ENCODE data around the gene SCN3B.

SCN3B gene

GRCh38 chr11:123601136-123601535, 53.3 kb downstream of the SCN3B start:
- DNase-seq (ENCODE audit: extremely low read depth in 1 of 2, low read depth in 1 of 2), result no peak

GRCh38 chr11:123597859-123598258, 56.6 kb downstream of the SCN3B start:
- DNase-seq (ENCODE audit: extremely low read depth in 1 of 2, low read depth in 1 of 2), result no peak

GRCh38 chr11:123594921-123595320, 59.5 kb downstream of the SCN3B start:
- no peak for DNase-seq (ENCODE audit: extremely low read depth in 1 of 2, low read depth in 1 of 2)

- DNase-seq (ENCODE audit: extremely low read depth in 1 of 2, low read depth in 1 of 2), result no peak
These were observed 60.1 kb downstream of the SCN3B start for GRCh38 chr11:123594188-123594901.

- DNase-seq (ENCODE audit: extremely low read depth in 1 of 2, low read depth in 1 of 2), result no peak
These were observed 60.9 kb downstream of the SCN3B start for GRCh38 chr11:123593570-123593969.

GRCh38 chr11:123590296-123590912, 64.0 kb downstream of the SCN3B start:
- no peak for DNase-seq (ENCODE audit: extremely low read depth in 1 of 2, low read depth in 1 of 2)

- no peak for DNase-seq (ENCODE audit: extremely low read depth in 1 of 2, low read depth in 1 of 2)
These were observed 65.6 kb downstream of the SCN3B start for GRCh38 chr11:123588864-123589262.

GRCh38 chr11:123588117-123588863, 66.1 kb downstream of the SCN3B start:
- DNase-seq (ENCODE audit: extremely low read depth in 1 of 2, low read depth in 1 of 2), result no peak

- DNase-seq (ENCODE audit: extremely low read depth in 1 of 2, low read depth in 1 of 2), result no peak
These were observed 66.9 kb downstream of the SCN3B start for GRCh38 chr11:123587559-123587958.

GRCh38 chr11:123587044-123587443, 67.4 kb downstream of the SCN3B start:
- DNase-seq (ENCODE audit: extremely low read depth in 1 of 2, low read depth in 1 of 2), result no peak

- DNase-seq (ENCODE audit: extremely low read depth in 1 of 2, low read depth in 1 of 2), result no peak
These were observed 67.9 kb downstream of the SCN3B start for GRCh38 chr11:123586568-123586967.

- no peak for DNase-seq (ENCODE audit: extremely low read depth in 1 of 2, low read depth in 1 of 2)
These were observed 68.7 kb downstream of the SCN3B start for GRCh38 chr11:123585706-123586105.

- no peak for DNase-seq (ENCODE audit: extremely low read depth in 1 of 2, low read depth in 1 of 2)
These were observed 69.2 kb downstream of the SCN3B start for GRCh38 chr11:123585206-123585605.

- DNase-seq (ENCODE audit: extremely low read depth in 1 of 2, low read depth in 1 of 2), result no peak
These were observed 69.7 kb downstream of the SCN3B start for GRCh38 chr11:123584737-123585136.

GRCh38 chr11:123584186-123584585, 70.2 kb downstream of the SCN3B start:
- DNase-seq (ENCODE audit: extremely low read depth in 1 of 2, low read depth in 1 of 2), result no peak

GRCh38 chr11:123582992-123583504, 71.4 kb downstream of the SCN3B start:
- DNase-seq (ENCODE audit: extremely low read depth in 1 of 2, low read depth in 1 of 2), result no peak

GRCh38 chr11:123581651-123582399, 72.6 kb downstream of the SCN3B start:
- DNase-seq (ENCODE audit: extremely low read depth in 1 of 2, low read depth in 1 of 2), result no peak

- peak; percentile 19 to 35 for DNase-seq (ENCODE audit: extremely low read depth in 1 of 2, low read depth in 1 of 2)
These were observed 73.7 kb downstream of the SCN3B start for GRCh38 chr11:123580557-123581275.

GRCh38 chr11:123580137-123580536, 74.3 kb downstream of the SCN3B start:
- DNase-seq (ENCODE audit: extremely low read depth in 1 of 2, low read depth in 1 of 2), result no peak

- DNase-seq (ENCODE audit: extremely low read depth in 1 of 2, low read depth in 1 of 2), result no peak
These were observed 75.0 kb downstream of the SCN3B start for GRCh38 chr11:123579482-123579812.
